Measurements from ENCODE around the gene COG5. TPM values are rescaled to one million over a fixed set of nuclear protein-coding genes. Genes with fewer than 3 reads are reported as not detected.

COG5 gene
- polyA plus RNA-seq, 3 donors = 12.7 to 29.0 (median 28.1) TPM

DNA sequence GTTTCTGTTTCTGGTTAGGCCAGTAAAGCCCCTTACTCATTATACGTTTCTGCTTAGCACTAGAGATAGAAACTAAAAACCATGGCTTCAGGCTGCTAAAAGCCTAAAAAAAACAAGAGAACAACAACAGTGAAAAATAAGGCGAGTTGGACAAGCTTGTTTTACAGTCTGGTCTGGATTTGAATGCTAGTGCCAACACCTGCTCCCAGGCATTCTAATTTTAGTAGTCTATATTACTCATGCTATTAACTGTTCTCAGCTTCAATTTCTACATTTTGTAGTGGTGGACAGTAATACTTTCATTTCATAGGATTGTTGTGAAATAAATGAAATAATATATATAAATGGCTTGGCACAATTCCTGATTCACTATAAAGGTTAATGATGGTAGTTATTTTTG is 286.4 kb downstream of the COG5 start:
- no peak overlapping the region for H2AFZ ChIP-seq (ENCODE audit: insufficient read depth, low read depth, low read length, poor library complexity, severe bottlenecking)
- H3K79me2 ChIP-seq (ENCODE audit: insufficient read depth, low read length) = no peaks in the 10 kb centered on the region
- H3K9me3 ChIP-seq (replicated peaks in 1 of 2; ENCODE audit: control insufficient read depth in 1 of 2, insufficient read depth in 1 of 2, low read length in 2 of 2) = no peaks in the 10 kb centered on the region
- H4K20me1 ChIP-seq (ENCODE audit: insufficient read depth, low read length) = no peaks in the 10 kb centered on the region
- no peak overlapping the region for H3K27ac ChIP-seq (ENCODE audit: low read depth in 1 of 2, low read length in 2 of 2)
- DNase-seq = no peak
- no peak overlapping the region for H3K4me3 Mint-ChIP-seq
- H3K4me2 ChIP-seq (replicated peaks; ENCODE audit: extremely low read depth, low read length, poor library complexity, severe bottlenecking) = no peak overlapping the region
- no peaks in the 10 kb centered on the region for H3K27me3 ChIP-seq (ENCODE audit: control insufficient read depth in 2 of 2, insufficient read depth in 2 of 2, low read length in 2 of 2)
- H3K9me3 Mint-ChIP-seq = no peaks in the 10 kb centered on the region
- intact Hi-C loops (cut with micrococcal nuclease) = no loop called here
- peaks cover 8 to 34% of the 10 kb centered on the region in 2 donors for H3K36me3 ChIP-seq (replicated peaks in 1 of 2; ENCODE audit: control insufficient read depth in 1 of 2, insufficient read depth in 2 of 2, low read length in 2 of 2)
- no peak overlapping the region for H3K4me3 ChIP-seq (replicated peaks in 1 of 3; ENCODE audit: low read depth in 2 of 3, low read length in 3 of 3)
- H3K27ac Mint-ChIP-seq = no peak overlapping the region
- no peak overlapping the region for H3K9ac ChIP-seq (ENCODE audit: insufficient read depth, low read length, poor library complexity, severe bottlenecking)
- 100% methylated on average over 1 of the region's 2 CpGs for WGBS (ENCODE audit: insufficient coverage)
- peaks cover 30 to 37% of the 10 kb centered on the region in 2 donors for H3K36me3 Mint-ChIP-seq
- H3K4me1 Mint-ChIP-seq = no peaks in the 10 kb centered on the region
- no peak for TF ChIP-seq CTCF (IDR thresholded peaks at IDR 0.05)
- no peaks in the 10 kb centered on the region for H3K4me1 ChIP-seq (ENCODE audit: control insufficient read depth in 1 of 2, insufficient read depth in 2 of 2, low read length in 2 of 2)
- no peaks in the 10 kb centered on the region for H3K27me3 Mint-ChIP-seq (ENCODE audit: low read depth in 3 of 3)

DNA sequence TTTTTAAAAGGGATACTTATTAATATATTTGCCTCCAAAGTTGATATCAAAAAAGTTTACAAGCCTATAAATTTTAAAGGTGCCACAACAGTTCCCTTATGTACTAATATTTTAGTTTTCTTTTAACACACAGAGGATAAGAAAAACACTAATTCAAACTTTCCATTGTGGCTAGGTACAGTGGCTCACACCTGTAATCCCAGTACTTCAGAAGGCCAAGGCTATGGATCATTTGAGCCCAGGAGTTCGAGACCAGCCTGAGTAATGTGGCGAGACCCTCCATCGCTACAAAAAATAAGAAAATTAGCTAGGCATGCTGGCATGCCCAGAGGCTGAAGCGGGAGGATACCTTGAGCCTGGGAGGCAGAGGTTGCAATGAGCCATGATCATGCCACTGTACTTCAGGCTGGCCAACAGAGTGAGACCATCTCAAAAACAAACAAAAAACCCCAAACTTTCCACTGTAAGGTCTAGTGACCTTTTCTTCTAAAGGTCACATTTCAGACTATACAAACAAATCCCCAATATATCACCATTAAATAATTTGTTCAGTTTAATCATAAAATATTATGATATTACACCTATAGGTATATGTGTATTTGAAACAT is 287.4 kb downstream of the COG5 start:
- Histone ChIP-seq H3K79me2 (ENCODE audit: insufficient read depth, low read length) (no peaks in the 10 kb centered on the region), H3K27me3 (ENCODE audit: control insufficient read depth in 2 of 2, insufficient read depth in 2 of 2, low read length in 2 of 2) (no peaks in the 10 kb centered on the region), H3K9ac (ENCODE audit: insufficient read depth, low read length, poor library complexity, severe bottlenecking) (no peak overlapping the region), H3K4me2 (replicated peaks; ENCODE audit: extremely low read depth, low read length, poor library complexity, severe bottlenecking) (no peak overlapping the region), H2AFZ (ENCODE audit: insufficient read depth, low read depth, low read length, poor library complexity, severe bottlenecking) (no peak overlapping the region), H3K9me3 (replicated peaks in 1 of 2; ENCODE audit: control insufficient read depth in 1 of 2, insufficient read depth in 1 of 2, low read length in 2 of 2) (no peaks in the 10 kb centered on the region), H3K4me1 (ENCODE audit: control insufficient read depth in 1 of 2, insufficient read depth in 2 of 2, low read length in 2 of 2) (no peaks in the 10 kb centered on the region), H3K36me3 (replicated peaks in 1 of 2; ENCODE audit: control insufficient read depth in 1 of 2, insufficient read depth in 2 of 2, low read length in 2 of 2) (peaks cover 3 to 23% of the 10 kb centered on the region in 2 donors), H3K4me3 (replicated peaks in 1 of 3; ENCODE audit: low read depth in 2 of 3, low read length in 3 of 3) (no peak overlapping the region), H4K20me1 (ENCODE audit: insufficient read depth, low read length) (no peaks in the 10 kb centered on the region), H3K27ac (ENCODE audit: low read depth in 1 of 2, low read length in 2 of 2) (no peak overlapping the region)
- no peaks in the 10 kb centered on the region for H3K27me3 Mint-ChIP-seq (ENCODE audit: low read depth in 3 of 3)
- no peak overlapping the region for H3K27ac Mint-ChIP-seq
- WGBS (ENCODE audit: insufficient coverage) = 100% methylated on average over 1 of the region's 4 CpGs
- peaks cover 31% of the 10 kb centered on the region in 2 donors for H3K36me3 Mint-ChIP-seq
- TF ChIP-seq CTCF (IDR thresholded peaks at IDR 0.05) = no peak
- H3K9me3 Mint-ChIP-seq = no peaks in the 10 kb centered on the region
- H3K4me3 Mint-ChIP-seq = no peak overlapping the region
- intact Hi-C loops (cut with micrococcal nuclease) = no loop called here
- no peak for DNase-seq
- no peaks in the 10 kb centered on the region for H3K4me1 Mint-ChIP-seq
